Measurements from ENCODE around the gene TXNRD2.

TXNRD2 gene

DNA sequence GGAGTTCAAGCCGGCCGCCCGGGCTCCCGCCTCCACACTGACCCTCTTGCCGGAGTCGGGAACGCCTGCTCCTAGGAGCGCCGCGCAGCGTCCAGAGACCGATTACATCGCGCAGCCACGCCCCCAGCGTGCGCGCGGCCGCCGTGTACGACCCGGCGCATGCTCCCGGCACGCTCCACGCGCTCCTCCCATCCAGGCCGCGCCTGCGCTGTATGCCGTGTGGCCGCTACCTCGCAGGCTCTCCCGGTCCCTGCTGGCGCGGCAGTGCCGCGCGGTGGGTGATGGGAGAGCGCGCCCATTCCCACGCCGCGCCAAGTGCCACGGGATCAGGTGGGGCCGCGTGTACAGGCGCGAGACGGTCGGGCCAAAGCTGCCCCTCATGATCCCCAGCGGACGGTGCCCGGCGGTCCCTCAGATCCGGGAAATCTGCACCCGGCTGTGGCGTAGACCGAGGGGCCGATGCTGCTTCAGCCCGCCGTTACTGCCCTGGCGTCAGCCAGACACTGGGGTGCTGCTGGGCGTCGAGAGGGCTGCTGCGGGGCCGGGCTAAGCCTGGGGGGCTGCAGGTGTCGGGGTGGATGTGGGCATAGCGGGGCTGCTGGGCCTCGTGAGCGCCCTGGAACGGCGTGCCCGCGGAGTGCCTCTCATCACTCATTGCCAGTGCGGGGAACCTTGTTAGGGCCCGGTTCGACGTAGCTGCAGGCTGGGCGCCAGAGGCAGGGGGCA, 86.7 kb downstream of the TXNRD2 start, which contains the start of the genes GNB1L and RTL10:
TSS of gene GNB1L (minus strand) at position 97 of the 726 bp plus-strand sequence. CDS start 33,519 bp downstream, outside the sequence.
TSS of gene RTL10 (minus strand) at position 97 of the 726 bp plus-strand sequence. CDS start 2,613 bp downstream, outside the sequence.
- no peaks in the 10 kb centered on the region for H3K27me3 ChIP-seq (ENCODE audit: control insufficient read depth, insufficient read depth, low read length, poor library complexity, severe bottlenecking)
- H3K9me3 ChIP-seq (ENCODE audit: control insufficient read depth, low read length) = no peaks in the 10 kb centered on the region
- peaks cover 17% of the 10 kb centered on the region for H3K4me1 ChIP-seq (ENCODE audit: control insufficient read depth, insufficient read depth, low read length)
- H3K27ac ChIP-seq (ENCODE audit: insufficient read depth, low read depth, low read length, poor library complexity, severe bottlenecking) = peak within 1 kb of the TSS; percentile 11
- 1% methylated on average over 81 of the region's 81 CpGs for WGBS, 2 experiments
- H3K4me3 ChIP-seq (ENCODE audit: insufficient read depth, low read depth, low read length) = peak within 1 kb of the TSS; percentile 79
- peaks cover 9% of the 10 kb centered on the region for H3K36me3 ChIP-seq (ENCODE audit: control insufficient read depth, insufficient read depth, low read length)

DNA sequence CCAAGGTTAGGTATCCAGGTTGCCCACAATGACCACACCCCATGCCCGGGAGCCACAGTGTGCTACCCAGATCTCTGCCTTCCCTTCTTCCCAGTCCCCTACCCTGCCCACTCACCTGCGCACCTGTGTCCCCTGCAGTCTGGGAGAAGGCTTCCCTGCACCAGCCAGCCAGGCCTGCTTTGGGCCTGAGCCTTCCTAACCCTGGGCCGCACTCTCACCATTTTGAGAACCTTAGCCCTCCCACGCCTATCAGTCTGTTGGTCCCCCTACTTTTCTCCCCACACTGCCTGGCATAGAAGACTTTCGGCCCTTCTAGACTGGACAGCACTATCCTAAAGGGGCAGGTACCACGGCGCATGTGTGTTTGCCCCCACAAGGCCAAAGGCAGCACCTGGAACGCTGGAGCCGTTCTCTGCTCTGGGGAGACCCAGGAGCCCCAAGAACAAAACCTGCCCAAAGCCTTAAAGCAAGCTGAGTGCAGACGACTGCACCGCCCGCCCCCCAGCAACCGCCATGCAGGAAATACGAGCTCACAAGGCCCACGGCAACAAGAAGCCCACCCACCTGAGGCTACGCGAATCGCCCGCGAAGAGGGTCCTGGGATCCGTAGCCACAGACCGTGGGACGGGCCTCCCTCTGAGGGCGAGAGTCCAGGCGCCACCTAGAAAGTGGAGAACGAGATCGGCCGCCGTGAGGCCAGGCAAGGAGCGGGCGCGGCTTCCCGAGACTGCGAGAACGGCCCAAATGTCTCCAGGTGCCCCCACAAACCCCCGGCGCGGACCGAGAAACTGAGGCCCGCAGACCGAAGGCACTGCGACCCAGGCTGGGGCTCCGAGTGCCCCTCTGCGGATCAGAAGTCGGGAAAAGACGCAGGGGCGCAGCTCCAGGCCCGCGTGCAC, 87.5 kb downstream of the TXNRD2 start:
- Histone ChIP-seq H3K36me3 (ENCODE audit: control insufficient read depth, insufficient read depth, low read length) (peaks cover 9% of the 10 kb centered on the region), H3K27me3 (ENCODE audit: control insufficient read depth, insufficient read depth, low read length, poor library complexity, severe bottlenecking) (no peaks in the 10 kb centered on the region), H3K4me3 (ENCODE audit: insufficient read depth, low read depth, low read length) (peak overlapping the region; percentile 79), H3K4me1 (ENCODE audit: control insufficient read depth, insufficient read depth, low read length) (peaks cover 17% of the 10 kb centered on the region), H3K9me3 (ENCODE audit: control insufficient read depth, low read length) (no peaks in the 10 kb centered on the region), H3K27ac (ENCODE audit: insufficient read depth, low read depth, low read length, poor library complexity, severe bottlenecking) (no peak overlapping the region)
- WGBS, 2 experiments = 3 to 4% methylated on average over 49 of the region's 49 CpGs

DNA sequence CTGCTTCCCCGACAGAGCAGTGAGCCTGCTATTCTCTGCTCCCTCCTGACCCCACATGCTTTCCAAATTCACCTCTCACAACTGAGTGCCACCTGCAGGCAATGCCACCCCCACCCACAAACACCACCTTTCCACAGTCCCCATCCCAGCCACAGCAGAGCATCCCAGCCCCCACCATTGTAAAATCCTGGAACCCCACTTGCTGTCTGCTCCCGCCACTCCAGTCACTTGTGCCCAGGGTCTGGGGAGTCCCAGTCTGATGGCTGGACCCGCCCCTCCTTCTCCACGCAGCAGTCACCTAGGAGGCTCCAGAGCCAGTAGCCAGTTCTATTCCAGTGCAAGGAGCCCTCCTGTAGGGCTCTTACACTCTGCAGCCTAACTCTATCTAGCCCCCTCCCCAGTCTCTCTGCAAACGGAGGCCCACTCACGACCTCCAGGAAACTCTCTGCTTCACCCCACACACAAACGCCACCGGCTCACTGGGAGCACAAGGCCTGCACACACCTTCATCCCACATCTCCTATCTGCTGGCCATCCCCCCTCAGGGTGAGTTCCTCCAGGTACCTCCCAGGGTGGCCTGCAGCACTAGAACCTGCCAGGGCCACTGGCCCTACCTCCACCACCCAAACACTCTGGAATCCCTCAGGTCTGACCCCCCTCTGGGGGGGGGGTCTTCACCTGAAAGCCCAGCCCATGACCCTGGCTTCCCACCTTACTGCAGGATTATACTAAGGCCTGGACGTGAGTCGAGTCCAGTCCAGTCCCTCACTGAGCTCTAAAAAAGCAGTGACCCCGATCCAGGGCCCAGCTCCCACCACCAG, 88.3 kb downstream of the TXNRD2 start:
- Histone ChIP-seq H3K36me3 (ENCODE audit: control insufficient read depth, insufficient read depth, low read length) (peaks cover 9% of the 10 kb centered on the region), H3K9me3 (ENCODE audit: control insufficient read depth, low read length) (no peaks in the 10 kb centered on the region), H3K4me1 (ENCODE audit: control insufficient read depth, insufficient read depth, low read length) (peaks cover 17% of the 10 kb centered on the region), H3K27ac (ENCODE audit: insufficient read depth, low read depth, low read length, poor library complexity, severe bottlenecking) (no peak overlapping the region), H3K27me3 (ENCODE audit: control insufficient read depth, insufficient read depth, low read length, poor library complexity, severe bottlenecking) (no peaks in the 10 kb centered on the region), H3K4me3 (ENCODE audit: insufficient read depth, low read depth, low read length) (peak overlapping the region; percentile 79)
- 73 to 78% methylated on average over 11 of the region's 11 CpGs for WGBS, 2 experiments

DNA sequence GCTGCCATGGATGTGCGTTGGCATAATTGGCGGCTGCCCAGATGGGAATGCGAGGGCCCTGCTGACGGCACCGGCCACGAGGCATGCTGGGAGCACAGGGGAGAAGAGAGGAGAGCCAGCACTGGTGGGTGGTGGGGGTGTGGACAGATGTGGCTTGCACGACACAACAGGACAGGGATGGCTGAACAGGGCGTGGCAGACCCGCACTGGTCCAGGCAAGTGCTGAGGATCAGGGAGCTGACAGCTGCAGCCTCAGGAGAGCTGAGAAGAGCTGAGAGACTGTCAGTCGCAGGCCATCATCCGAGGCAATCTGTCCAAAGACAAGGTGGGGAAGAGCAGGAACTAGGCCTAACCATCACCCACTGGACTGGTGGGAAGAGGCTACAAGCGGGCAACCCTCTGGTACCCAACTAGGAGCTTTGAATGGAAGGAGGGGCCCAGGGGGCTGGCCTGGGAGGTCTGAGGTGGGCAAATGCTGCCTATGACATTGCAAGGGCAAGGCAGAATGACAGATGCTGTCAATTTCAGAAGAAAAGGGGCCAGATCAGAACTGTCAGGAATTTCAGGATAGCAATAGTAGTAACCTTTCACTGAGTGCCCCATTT, 89.3 kb downstream of the TXNRD2 start:
- no peak overlapping the region for H3K27ac ChIP-seq (ENCODE audit: insufficient read depth, low read depth, low read length, poor library complexity, severe bottlenecking)
- H3K27me3 ChIP-seq (ENCODE audit: control insufficient read depth, insufficient read depth, low read length, poor library complexity, severe bottlenecking) = no peaks in the 10 kb centered on the region
- H3K4me1 ChIP-seq (ENCODE audit: control insufficient read depth, insufficient read depth, low read length) = peaks cover 17% of the 10 kb centered on the region
- H3K36me3 ChIP-seq (ENCODE audit: control insufficient read depth, insufficient read depth, low read length) = peaks cover 12% of the 10 kb centered on the region
- H3K9me3 ChIP-seq (ENCODE audit: control insufficient read depth, low read length) = no peaks in the 10 kb centered on the region
- no peak overlapping the region for H3K4me3 ChIP-seq (ENCODE audit: insufficient read depth, low read depth, low read length)
- 96 to 97% methylated on average over 12 of the region's 12 CpGs for WGBS, 2 experiments

DNA sequence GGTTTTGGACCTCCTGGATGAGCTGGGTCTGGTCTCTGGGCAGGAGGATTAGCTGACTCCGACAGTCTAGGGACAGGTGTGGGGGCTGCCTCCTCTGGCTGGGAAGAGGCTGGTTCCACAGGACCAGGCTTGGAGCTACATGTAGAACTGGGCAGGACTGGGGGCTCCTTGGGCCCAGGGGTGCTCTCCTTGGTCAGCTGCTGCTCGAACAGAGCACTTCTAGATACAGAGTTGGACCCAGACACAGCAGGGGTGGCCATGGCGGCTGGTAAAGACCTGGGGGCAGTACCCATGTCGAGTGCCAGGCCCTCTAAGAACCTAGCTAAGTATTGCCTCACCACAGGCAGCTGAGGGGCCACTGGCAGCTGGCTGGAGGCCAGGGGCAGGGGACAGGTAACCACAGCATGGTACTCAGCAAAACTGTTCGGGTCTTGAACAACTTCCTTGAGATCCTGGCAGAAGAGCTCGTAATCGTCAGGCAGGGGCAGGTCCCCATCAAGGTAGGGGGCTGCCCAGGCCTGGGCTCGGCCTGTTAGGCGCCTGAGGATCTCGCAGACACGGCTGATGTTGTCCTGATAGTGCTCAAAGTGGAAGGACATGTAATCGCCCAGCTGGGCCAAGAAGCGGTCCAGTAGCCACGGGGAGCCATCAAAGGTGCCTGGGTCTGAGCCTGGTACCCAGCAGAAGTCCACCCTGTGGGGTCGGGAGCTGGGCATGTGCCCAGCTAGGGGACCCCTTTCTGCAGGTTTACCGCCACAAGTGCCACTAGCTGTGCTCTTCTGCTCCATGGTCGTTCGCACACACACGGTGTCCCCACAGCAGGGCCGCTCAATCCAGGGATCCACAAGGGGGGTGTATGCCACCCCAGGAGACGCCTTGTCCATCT, 90.1 kb downstream of the TXNRD2 start:
- no peaks in the 10 kb centered on the region for H3K9me3 ChIP-seq (ENCODE audit: control insufficient read depth, low read length)
- H3K27me3 ChIP-seq (ENCODE audit: control insufficient read depth, insufficient read depth, low read length, poor library complexity, severe bottlenecking) = no peaks in the 10 kb centered on the region
- H3K4me3 ChIP-seq (ENCODE audit: insufficient read depth, low read depth, low read length) = no peak overlapping the region
- peaks cover 15% of the 10 kb centered on the region for H3K36me3 ChIP-seq (ENCODE audit: control insufficient read depth, insufficient read depth, low read length)
- peaks cover 17% of the 10 kb centered on the region for H3K4me1 ChIP-seq (ENCODE audit: control insufficient read depth, insufficient read depth, low read length)
- 96% methylated on average over 21 of the region's 21 CpGs for WGBS, 2 experiments
- H3K27ac ChIP-seq (ENCODE audit: insufficient read depth, low read depth, low read length, poor library complexity, severe bottlenecking) = no peak overlapping the region

DNA sequence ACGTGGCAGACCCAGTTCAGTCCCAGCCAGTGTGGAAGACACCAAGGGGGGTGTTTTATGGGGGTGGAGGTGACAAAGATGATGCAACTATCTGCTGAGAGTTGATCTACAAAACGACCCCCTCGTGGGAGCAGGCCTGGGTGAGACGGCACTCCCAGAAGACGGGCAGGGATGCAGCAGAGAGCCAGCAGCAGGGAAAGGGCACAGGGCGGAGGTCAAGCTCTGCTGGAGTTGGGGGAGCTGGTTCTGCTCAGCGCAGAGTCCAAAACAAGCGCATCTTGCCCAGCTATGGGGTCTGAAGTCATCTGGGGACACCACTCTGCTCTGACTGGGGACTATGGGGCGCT, 90.9 kb downstream of the TXNRD2 start:
- no peak overlapping the region for H3K4me3 ChIP-seq (ENCODE audit: insufficient read depth, low read depth, low read length)
- H3K27ac ChIP-seq (ENCODE audit: insufficient read depth, low read depth, low read length, poor library complexity, severe bottlenecking) = no peak overlapping the region
- H3K36me3 ChIP-seq (ENCODE audit: control insufficient read depth, insufficient read depth, low read length) = peaks cover 15% of the 10 kb centered on the region
- H3K9me3 ChIP-seq (ENCODE audit: control insufficient read depth, low read length) = no peaks in the 10 kb centered on the region
- WGBS, 2 experiments = 93 to 94% methylated on average over 9 of the region's 9 CpGs
- peaks cover 16% of the 10 kb centered on the region for H3K4me1 ChIP-seq (ENCODE audit: control insufficient read depth, insufficient read depth, low read length)
- no peaks in the 10 kb centered on the region for H3K27me3 ChIP-seq (ENCODE audit: control insufficient read depth, insufficient read depth, low read length, poor library complexity, severe bottlenecking)

DNA sequence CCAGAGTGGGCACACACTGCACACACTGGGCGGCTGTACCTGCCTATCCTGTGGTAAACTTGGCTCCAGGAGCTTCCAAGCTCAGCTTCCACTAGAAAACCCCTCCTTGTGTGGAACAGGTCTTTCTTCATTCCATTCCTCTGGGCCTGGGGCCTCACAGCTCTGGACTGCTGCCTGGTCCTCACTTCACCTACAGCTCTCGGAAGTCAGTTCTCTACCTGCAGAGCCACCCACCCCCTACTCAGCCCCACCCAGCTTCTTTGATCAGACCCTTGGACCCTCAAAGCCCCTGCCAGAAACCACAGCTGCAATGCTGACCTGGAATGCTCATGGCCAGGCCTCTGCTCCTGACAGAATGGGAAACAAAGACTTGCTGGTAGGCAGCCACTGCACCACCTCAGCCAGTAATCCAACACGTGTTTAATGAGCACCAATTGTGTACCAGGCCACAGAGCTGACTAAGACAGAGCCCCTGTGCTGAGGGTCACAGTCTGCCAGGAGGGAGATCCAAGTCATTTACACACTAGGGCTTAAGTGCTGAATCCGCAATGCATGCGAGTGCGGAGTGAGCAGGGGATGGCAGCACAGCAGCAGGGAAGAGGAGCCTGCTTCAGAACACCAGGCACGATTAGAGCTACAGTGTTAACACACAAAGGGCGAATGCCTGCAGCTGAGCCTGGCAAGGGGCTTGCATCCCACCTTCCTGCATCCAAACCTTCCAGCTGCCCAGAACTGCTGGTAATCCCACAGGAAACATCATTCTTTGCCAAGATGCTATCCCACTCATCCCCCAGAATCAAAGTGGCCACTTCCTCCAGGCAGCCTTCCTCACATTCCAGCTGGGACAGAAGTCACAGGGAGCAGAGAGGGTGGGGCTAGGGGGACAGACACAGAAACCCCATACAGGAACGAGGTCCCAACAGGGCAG, 91.5 kb downstream of the TXNRD2 start:
- H3K27ac ChIP-seq (ENCODE audit: insufficient read depth, low read depth, low read length, poor library complexity, severe bottlenecking) = no peak overlapping the region

DNA sequence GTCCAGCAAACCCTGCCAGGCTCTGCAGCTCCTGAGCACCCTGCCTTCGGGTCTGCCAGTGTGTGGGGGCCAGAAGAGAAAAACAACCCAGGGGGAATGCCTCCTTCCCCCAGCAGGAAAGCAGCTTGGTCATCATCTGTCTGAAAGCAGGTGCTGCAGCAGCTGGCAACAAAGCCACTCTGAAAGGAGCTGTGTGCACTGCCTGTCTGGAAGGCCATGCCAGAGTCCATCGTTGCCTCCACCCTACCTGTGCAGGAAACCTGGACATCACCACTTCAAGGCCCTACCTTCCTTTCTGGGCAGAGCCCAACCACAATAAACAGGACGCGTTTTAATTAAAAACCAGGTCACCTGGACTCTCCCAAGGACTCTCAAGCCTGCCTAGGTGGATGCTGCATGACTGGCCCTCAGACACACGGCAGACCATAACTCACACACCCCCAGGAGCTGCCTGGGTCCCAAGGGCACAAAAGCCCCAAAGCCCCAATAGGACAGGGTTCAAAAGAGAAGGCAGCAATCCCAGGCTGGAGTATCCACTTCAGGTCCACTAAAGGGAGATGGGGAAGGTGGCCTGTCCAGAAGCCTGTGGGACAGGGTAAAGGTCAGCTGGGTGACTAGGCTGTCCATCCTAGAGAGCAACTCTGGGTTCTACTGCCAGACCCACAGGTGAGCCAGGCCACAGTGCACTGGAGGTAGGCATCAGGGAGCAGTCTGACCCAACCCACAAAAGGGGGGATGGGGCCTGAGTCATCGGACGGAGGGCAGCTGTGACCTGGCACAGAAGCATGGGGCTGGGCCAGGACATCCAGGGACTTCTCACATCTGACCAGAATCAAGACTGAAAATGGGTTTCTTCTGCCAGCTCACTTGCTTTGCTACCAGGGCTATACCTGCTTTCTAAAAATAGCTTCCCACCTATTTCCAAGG, 93.1 kb downstream of the TXNRD2 start:
- H3K36me3 ChIP-seq (ENCODE audit: control insufficient read depth, insufficient read depth, low read length) = peaks cover 15% of the 10 kb centered on the region
- H3K27me3 ChIP-seq (ENCODE audit: control insufficient read depth, insufficient read depth, low read length, poor library complexity, severe bottlenecking) = no peaks in the 10 kb centered on the region
- no peaks in the 10 kb centered on the region for H3K9me3 ChIP-seq (ENCODE audit: control insufficient read depth, low read length)
- WGBS, 2 experiments = 92 to 93% methylated on average over 7 of the region's 7 CpGs
- H3K27ac ChIP-seq (ENCODE audit: insufficient read depth, low read depth, low read length, poor library complexity, severe bottlenecking) = no peak overlapping the region
- H3K4me1 ChIP-seq (ENCODE audit: control insufficient read depth, insufficient read depth, low read length) = peaks cover 15% of the 10 kb centered on the region
- no peak overlapping the region for H3K4me3 ChIP-seq (ENCODE audit: insufficient read depth, low read depth, low read length)

More for the DNA sequence above, 91.5 kb downstream of the TXNRD2 start:
- Histone ChIP-seq H3K9me3 (ENCODE audit: control insufficient read depth, low read length) (no peaks in the 10 kb centered on the region), H3K4me3 (ENCODE audit: insufficient read depth, low read depth, low read length) (no peak overlapping the region), H3K4me1 (ENCODE audit: control insufficient read depth, insufficient read depth, low read length) (peaks cover 13% of the 10 kb centered on the region), H3K27me3 (ENCODE audit: control insufficient read depth, insufficient read depth, low read length, poor library complexity, severe bottlenecking) (no peaks in the 10 kb centered on the region), H3K36me3 (ENCODE audit: control insufficient read depth, insufficient read depth, low read length) (peaks cover 15% of the 10 kb centered on the region)
- 90 to 91% methylated on average over 9 of the region's 9 CpGs for WGBS, 2 experiments
